Activated T-cell treated with anti-CD3 and anti-CD28 coated beads, Interleukin-2, amount 50 U/mL, for 48 hours (primary cell): ENCODE data around the gene CCDC85C.
A peak's percentile ranks its signal among the peaks of the same experiment; 100 is the strongest.

ENCODE experiments used
- DNase-seq, 2 experiments: peaks; one replicate each; pipeline ENCODE4 v3.0.0-alpha.2; 2020

Gene CCDC85C

DNA sequence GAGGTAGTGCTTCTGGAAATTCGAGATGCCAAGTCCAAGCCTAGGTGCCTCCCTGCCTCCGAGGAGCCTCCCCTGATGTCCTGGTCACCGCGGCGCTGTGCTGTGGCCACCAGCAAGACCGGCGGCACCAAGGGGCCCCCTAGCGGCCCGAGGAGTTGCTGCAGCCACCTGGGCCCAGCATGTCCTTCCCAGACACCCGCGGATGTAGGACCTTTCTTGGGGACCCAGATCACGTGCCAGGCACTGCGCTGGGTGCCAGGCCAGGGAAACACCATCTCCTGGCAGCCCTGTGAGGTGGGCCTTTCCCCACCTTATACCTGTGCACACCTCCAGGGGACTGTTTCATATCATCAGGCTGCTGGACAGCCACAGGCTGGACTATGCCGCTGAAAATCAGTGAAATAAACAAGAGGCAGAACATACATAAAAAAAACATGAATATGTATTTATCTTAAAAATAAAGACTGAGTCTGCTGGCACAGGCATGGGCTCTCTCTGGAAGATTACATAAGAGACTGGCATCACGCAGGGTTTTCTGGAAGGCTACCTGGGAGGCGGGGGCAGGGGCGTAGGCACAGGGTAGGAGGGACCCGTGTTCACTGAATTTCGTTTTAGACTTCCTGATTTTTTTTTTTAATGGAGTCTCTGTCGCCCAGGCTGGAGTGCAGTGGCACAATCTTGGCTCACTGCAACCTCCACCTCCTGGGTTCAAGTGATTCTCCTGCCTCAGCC lies 25.0 kb upstream of the CCDC85C start:
- peak; percentile 72 to 81 for DNase-seq

- peak in 1 of 2 experiments; percentile 34 for DNase-seq
These were observed 23.7 kb upstream of the CCDC85C start for GRCh38 chr14:99627510-99628381.

DNA sequence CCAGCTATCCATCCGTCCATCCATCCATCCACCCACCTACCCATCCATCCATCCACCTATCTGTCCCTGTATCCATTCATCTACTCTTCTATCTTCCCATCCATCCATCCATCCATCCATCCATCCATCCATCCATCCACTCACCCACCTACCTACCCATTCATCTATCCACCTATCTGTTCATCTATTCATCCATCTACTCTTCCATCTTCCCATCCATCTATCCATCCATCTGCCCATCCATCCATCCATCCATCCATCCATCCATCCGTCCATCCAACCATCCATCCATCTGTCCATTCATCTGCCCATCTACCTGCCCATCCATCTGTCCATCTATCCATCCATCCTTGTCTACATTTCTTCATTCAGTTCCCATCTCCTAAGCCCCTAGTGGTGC lies 23.1 kb upstream of the CCDC85C start:
- no peak for DNase-seq

DNA sequence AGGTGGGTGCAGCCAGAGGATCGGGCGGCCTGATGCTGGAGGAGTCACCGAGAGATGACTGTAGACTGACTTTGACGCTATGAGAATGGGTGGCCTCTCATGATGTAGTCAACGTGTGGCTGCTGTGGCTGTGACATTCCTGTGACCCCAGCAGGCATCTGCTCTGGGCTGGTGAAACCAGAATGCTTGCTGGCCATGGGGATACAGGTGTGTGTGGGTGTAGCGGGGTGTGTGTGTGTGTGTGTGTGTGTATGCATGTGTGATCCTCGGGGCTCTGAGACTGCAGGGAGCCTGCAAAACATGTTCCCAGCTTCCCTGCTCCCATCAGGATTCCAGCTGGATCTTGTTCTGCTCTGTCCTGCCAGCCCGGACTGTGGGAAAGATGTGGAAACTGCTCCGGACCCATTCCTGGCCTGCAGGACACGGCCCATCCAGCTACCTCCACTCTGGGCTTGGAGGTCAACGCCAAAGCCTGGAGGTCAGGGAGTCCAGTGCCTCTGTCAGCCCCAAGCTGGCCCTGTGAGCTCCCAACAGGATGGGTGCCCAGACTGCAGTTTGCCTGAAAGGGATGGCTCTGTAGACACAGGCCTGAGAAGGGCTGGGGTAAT lies 22.1 kb upstream of the CCDC85C start:
- no peak for DNase-seq

GRCh38 chr14:99625476-99625875 lies 21.5 kb upstream of the CCDC85C start:
- no peak for DNase-seq

DNA sequence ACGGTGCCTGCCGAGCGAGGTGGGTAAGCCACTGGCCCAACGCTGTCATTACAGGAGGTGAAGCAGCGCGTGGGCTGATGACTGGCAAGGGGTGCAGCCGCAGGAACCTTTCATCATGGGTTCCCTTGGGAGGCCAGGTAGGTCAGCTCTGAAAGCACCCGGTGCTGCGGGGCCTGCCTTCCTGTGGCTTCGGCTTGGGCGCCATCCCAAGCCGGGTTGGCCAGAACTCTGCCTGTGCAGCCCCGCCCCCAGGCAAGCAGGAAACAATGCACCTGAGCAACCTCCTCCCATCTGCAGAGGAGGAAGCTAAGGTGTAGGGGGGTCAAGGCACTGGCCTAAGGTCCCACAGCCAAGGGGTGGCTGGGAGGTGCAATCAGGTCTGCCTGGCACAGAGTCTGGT lies 21.0 kb upstream of the CCDC85C start:
- no peak for DNase-seq

DNA sequence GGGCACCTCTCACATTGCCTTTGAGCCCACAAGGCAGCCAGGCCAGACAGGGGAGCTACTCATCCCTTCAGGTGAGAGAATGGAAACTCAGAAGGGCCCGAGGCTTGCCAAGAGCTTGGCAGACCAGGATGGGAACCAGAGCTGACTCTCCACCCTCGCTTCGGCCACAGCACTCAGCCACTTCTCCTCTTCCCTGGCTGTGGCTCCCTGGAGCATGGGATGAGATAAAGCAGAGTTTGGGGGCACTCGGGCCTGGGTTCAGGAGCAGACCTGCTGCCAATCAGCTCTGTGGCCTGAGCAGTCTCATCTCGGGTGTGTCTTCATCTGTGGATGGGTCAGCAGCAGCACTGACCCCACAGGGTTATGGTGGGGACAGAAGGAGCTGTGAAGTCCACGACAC lies 20.0 kb upstream of the CCDC85C start:
- DNase-seq: no peak

GRCh38 chr14:99621948-99622347 lies 17.9 kb upstream of the CCDC85C start:
- no peak for DNase-seq

DNA sequence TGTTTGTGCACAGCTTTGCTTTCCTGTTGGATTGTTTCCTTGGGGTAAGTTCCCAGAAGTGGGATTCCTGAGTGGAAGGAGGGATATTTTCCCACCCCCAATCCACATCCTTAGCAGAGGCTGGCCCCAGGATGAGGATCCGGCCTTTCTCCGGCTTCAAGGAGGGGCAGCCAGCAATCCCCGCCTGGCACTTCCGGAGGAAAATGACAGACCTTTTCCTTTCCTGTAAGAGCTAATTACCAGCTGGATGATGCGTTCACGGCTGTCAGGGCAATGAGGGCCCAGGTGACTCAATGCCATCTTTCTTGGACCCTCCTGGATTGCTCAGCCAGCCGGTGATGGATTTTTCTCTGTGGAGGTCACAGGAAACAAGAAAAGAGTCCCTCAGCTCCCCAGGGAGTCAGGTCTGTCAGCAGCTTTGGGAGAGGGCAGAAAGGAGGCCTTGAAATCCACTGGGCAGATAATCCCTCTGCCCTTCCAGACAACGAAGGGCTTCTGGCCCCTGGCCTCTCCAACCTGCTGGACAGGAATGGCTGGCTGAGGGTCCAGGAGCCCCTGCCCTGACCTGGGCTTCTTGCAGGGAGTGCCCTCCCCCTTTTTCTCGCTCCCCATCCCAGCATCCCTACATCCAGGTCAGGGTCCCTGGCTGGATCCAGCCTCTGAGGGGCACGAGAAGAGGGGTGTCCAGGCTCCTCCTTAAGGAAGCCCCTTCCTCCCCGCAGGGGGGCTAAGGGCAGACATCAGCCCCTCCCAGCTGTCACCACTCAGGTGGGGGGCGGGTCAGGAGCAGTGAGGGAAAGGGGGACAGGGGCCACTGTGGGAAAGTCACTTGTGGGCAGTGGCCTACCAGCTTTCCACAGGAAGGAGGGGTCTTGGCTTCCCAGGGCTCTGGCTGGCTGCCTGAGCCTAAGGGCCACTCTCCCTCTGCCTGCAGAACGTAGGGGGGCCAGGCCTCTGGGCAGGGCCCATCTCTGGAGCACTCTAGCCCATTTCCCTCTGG lies 16.1 kb upstream of the CCDC85C start:
- peak in 1 of 2 experiments; percentile 27 for DNase-seq

DNA sequence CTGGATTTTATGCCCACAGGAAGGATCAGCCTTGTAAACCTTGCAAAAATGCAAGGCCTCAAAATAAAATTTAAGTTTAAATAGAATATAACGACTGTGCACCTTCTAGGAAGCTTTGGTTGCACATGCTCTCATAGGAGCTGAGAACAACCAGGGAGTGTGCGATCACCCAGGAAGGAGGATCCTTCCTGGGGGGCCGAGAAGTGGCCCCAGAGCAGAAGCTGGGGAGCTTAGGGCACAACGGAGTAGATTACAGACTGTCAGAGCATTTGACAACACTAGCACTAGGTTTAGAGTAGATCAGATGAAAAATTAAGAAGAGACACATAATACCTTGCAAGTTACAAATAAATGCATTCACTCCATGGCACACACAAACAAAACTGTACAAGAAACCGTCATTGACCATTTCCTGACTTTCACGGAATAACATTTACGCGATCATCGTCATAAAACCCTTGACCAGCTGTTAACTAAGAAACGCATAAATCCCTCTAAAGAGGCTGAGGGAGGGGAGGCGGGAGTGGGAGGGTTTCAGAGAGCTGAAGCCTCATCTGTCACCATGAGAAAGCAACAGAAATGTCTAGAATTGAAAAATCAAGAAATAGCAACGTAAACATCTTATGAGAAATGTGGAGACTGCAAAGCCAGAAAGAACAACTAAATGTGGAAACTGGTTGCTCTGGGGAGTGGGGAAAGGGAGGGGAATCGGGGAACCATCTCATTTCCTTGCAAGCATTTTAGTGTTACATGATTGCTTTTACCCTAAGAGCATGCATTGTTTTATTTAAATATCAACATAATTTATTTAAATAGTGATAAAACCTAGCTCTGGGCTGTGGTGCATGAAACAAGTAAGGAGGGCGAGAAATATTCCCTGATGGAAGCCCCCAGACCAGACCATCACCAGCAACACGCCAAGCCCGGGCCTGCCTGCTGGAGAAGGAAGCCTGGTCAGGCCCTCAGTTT lies 13.1 kb upstream of the CCDC85C start:
- DNase-seq: no peak

DNA sequence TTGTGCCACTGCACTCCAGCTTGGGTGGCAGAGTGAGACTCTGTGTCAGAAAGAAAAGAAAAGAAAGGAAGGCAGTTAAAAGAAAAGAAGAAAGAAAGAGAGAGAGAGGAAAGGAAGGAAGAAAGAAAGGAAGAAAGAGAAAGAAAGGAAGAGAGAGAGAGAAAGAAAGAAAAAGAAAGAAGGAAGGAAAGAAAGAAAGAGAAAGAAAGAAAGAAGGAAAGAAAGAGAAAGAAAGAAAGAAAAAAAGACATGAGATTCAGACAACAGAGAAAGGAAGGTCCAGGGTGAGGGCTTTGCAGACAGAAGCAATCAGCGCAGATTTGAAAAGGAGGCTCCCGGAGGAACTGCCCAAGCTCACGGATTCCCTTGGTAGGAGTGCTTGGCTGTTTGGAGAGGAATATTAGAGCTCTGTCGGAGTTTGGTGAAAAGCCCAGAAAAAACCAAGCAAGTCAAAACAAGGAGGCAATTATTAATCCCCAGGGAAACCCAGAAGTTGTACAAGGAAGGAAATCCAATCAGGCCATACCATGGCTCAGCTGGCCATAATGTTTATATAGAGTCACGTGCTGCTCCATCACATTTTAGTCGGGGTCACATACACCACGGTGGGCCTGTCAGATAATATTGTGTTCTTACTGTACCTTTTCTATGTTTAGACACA lies 11.6 kb upstream of the CCDC85C start:
- DNase-seq: no peak

DNA sequence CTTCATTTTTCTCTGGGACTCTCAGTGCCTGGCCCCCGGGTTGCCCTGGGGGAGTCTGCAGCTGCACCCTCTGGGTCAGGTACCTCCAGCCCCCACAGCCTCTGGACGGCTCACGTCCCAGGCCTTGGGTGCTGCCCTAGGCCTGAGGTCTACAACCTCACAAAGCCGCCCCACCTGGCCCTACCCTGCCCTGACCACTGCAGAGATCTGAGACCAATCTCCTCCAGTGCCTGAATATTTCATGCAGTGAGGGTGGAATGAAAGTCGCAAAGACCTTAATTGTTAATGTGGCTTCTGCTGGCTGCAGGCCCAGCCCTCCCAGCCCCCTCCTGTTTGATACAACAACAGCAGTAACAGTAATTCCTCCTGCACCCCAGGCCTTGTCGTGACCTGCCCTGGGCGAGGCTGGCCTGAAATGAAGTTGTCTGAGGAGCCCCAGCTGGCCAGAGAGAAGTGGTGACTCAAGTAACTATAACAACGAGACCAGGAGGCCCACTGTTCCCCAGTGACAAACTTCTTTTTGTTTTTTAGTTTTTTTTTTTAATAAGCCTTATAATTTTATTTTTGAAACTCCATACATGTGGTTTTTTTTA lies 8.8 kb upstream of the CCDC85C start:
- no peak for DNase-seq

DNA sequence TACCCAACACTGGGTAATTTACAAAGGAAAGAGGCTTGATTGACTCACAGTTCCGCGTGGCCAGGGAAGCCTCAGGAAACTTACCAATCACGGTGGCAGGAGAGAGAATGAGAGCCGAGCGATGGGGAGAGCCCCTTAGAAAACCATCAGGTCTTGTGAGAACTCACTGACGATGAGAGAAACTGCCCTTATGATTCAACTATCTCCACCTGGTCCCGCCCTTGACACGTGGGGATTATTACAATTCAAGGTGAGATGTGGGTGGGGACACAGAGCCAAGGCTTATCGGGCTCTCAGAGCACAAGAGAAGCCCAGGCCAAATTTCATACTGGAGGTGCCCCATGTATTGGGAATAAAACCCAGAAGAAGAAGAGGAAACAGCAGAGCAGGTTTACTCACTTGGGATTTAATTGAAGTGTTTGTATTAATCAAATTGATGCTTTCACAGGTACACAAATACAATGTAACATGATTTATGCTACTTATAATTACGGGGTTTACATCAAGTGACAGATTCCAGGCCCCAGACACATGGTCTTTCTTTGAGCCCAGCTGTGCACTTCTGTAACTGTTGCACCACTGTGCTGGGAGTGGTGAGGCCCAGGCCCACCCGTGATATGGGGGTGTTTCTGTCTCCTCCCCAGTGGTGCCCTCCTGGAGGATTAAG lies 8.2 kb upstream of the CCDC85C start:
- peak in 1 of 2 experiments; percentile 27 for DNase-seq

DNA sequence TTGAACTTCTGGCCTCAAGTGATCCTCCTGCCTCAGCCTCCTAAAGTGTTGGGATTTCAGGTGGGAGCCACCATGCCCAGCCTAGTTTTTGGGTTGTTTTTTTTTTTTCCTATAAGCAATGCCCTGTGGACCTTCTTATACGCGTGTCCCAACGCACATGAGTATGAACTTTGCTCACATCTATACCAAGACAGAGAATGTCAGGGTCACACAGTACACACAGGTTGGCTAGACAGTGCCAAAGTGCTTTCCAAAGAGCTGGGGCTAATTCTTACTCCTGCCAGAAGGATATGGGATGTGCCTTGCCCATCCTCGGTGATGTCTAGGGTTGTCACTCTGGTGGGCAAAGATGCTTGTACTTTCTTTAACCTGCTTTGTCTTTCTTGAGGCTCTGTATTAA lies 7.6 kb upstream of the CCDC85C start:
- DNase-seq: no peak

DNA sequence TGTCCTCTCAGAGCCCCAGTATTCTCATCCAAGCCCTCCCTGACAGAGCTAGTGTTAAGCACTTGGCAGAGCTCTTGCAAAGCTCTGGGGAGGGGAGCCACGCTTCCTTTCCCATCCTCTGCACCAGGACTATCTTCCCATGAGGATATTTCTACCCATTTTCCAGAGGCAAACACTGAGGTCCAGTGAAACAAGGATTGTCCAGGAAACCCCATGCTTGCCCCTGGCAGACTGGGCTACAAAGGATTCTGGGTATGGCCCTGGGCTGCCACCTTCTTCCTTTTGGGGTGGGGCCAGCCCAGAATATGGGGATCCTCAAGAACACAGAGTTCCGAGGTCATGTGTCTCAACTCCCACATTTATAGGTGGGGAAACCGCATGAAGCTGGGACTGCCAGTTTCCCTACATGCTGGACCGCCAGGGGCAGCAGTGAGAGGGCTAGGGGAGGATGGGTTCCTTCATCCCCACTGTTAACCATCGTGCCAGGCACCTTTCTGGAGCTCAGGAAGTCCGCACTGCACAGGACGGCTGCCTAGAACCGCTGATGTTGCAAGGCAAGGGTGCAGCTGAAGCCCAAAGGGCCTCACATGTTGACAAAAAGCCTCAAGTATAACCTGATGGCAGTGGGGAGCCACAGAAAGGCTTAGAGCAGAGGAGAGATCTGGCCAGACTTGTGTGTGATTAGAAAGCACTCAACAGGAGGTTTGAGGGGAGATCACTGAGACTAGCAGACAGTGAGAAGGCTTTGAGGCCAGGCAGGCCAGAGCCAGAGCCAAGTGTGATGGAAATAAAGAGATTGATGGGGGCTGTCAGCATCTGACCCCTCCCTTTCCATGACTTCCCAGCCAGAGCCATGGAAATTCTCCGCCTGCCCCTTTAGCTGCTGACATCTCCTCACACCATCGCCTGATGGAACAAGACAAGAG lies 5.5 kb upstream of the CCDC85C start:
- DNase-seq: peak in 1 of 2 experiments; percentile 57

DNA sequence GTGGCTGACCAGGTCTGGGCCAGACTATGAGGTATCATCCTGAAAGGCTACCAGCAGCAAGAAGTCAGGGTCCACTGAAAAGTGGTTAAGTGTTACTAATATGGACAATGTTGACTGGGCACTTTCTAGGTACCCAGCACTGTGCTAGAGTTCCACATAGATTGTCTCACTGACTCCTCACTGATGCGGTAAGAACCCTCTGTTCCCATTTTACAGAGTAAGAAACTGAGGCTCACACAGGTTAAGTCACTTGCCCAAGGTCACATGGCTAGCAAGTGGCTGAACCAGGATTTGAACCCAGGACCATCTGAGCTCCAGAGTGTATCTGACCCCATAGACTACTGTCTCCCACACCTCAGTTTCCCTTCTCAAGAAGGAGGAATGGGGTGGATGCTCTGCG lies 4.6 kb upstream of the CCDC85C start:
- DNase-seq: no peak

DNA sequence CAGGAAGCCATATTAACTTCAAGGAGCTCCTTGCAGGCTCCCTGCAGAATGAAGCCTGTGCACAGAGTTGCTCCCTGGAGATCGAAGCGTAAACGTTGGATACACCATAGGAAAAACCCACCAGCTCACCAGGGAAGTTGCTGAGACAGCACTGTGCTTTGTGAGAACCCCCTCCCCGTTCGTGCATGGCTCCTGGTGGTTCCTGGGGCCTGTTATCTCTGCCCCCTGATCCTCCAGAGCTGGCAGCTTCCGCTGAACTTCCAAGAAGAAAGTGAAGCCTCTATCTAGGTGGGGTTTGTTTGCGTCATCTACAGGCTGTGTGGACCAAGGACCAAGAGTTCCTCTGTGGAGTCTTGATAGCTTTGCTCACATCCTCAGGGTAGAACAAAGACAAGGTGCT lies 2.4 kb upstream of the CCDC85C start:
- DNase-seq: no peak

DNA sequence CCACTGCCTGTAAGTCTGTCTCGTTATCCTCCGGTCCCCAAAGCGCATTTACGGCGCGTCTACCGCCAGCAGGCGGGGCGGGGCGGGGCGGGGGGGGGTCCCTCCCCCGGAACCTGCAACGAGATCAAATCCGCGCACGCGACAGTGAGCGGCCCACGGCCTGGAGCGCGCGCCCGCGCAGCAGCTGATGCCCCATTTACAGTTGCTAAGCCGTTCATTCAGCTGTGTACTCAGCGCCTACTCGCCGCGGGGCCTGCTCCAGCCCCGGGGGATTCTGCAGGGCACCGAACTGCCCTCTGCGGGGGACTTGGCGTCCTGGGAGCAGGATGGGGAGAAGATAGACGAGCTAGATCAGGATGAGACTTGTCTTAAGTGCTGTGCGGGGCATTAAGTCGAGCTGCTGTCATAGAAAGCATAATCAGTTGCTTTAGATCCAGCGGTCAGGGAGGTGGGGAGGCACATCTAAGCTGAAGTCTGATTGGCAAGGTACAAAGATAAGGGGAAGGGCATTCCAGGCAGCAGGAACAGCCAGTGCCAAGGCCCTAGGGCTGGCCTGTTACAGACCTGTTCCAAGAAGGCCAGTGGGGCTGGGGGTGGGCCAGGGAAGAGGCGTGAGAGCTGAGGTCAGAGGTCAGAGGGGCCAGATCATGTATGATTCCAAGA lies 1.4 kb upstream of the CCDC85C start:
- DNase-seq: peak; percentile 76 to 82
